K562 (cell line): ENCODE data around the gene ZNF554. TPM values are rescaled to one million over a fixed set of nuclear protein-coding genes. Genes with fewer than 3 reads are reported as not detected.

Source experiments
- BHLHE40 ChIP-seq: IDR thresholded peaks from 2 replicates; pipeline ENCODE4 v1.6.1; 2011; ENCODE audit warnings: low read length, improper control_type of control experiment
- CBFB ChIP-seq: sonication (generic); formaldehyde crosslinking; IDR thresholded peaks from 2 replicates; pipeline ENCODE4 v1.4.0; 2020; ENCODE audit warnings: mild to moderate bottlenecking, missing genetic modification reagents
- CREB3L1 ChIP-seq: fragments of 450-650 bp; IDR thresholded peaks from 2 replicates; pipeline ENCODE4 v1.6.1; 2014; ENCODE audit warnings: low read depth, mild to moderate bottlenecking, moderate library complexity, borderline replicate concordance
- DMBX1 ChIP-seq: fragments of 250-450 bp; sonication (Bioruptor Pico); IDR thresholded peaks from 2 replicates; pipeline ENCODE4 v1.8.0; 2022; ENCODE audit warnings: inconsistent platforms, mild to moderate bottlenecking, moderate library complexity, borderline replicate concordance
- E2F3 ChIP-seq: fragments of 250-450 bp; sonication (Bioruptor Pico); IDR thresholded peaks from 2 replicates; pipeline ENCODE4 v1.4.0; 2020; ENCODE audit warnings: mild to moderate bottlenecking
- KLF1 ChIP-seq: fragments of 450-650 bp; IDR thresholded peaks from 2 replicates; pipeline ENCODE4 v1.6.1; 2016; ENCODE audit warnings: missing genetic modification characterization, missing compliant biosample characterization
- NFXL1 ChIP-seq: fragments of 450-650 bp; formaldehyde crosslinking; IDR thresholded peaks from 2 replicates; pipeline ENCODE4 v1.4.0; 2021; ENCODE audit warnings: mild to moderate bottlenecking
- NONO ChIP-seq, 2 experiments: fragments of 200-400 bp in 1 of 2; fragments of 450-650 bp in 1 of 2; formaldehyde crosslinking in 1 of 2; IDR thresholded peaks; 2 replicates each; pipeline ENCODE4 v1.6.1; 2017; ENCODE audit warnings: low read depth in 2 of 2, mild to moderate bottlenecking in 2 of 2, moderate library complexity in 2 of 2, low read length in 1 of 2
- POU5F1 ChIP-seq: fragments of 150-350 bp; IDR thresholded peaks from 2 replicates; pipeline ENCODE4 v1.6.1; 2014; ENCODE audit warnings: borderline replicate concordance, low read length, low read depth, mild to moderate bottlenecking; ENCODE audit not compliant: partially characterized antibody
- RBM15 ChIP-seq: fragments of 200-400 bp; formaldehyde crosslinking; IDR thresholded peaks from 2 replicates; pipeline ENCODE4 v1.6.1; 2018; ENCODE audit warnings: mild to moderate bottlenecking, low read length, moderate library complexity; ENCODE audit not compliant: insufficient read depth
- SP1 ChIP-seq: sonication (generic); formaldehyde crosslinking; IDR thresholded peaks from 2 replicates; pipeline ENCODE4 v1.8.1; 2022; ENCODE audit warnings: mild to moderate bottlenecking, missing genetic modification reagents
- STAT6 ChIP-seq: sonication (generic); formaldehyde crosslinking; IDR thresholded peaks from 2 replicates; pipeline ENCODE4 v1.8.1; 2023; ENCODE audit warnings: mild to moderate bottlenecking, missing genetic modification reagents
- TCF7L2 ChIP-seq: fragments of 150-350 bp; IDR thresholded peaks from 2 replicates; pipeline ENCODE4 v1.6.1; 2016; ENCODE audit warnings: low read depth, mild to moderate bottlenecking, low read length, moderate library complexity
- TRIM28 ChIP-seq: fragments of 450-650 bp; IDR thresholded peaks from 2 replicates; pipeline ENCODE4 v1.6.1; 2017
- ZBTB2 ChIP-seq: fragments of 450-650 bp; IDR thresholded peaks from 2 replicates; pipeline ENCODE4 v1.6.1; 2016; ENCODE audit warnings: antibody characterized with exemption
- ZNF395 ChIP-seq: fragments of 200-800 bp; sonication (Bioruptor generic); IDR thresholded peaks from 2 replicates; pipeline ENCODE4 v1.6.1; 2017; ENCODE audit warnings: missing genetic modification characterization, missing compliant biosample characterization
- ZNF639 ChIP-seq, 2 experiments: fragments of 200-800 bp in 1 of 2; sonication (Bioruptor generic) in 1 of 2; sonication (generic) in 1 of 2; formaldehyde crosslinking in 1 of 2; IDR thresholded peaks in 1 of 2; conservative IDR thresholded peaks in 1 of 2; 2 replicates each; pipeline versions ENCODE4 v1.5.0 to v1.6.1; 2016 to 2020; ENCODE audit warnings: missing compliant biosample characterization in 1 of 2, missing genetic modification characterization in 1 of 2, missing genetic modification reagents in 1 of 2
- ZNF75A ChIP-seq: fragments of 450-650 bp; formaldehyde crosslinking; IDR thresholded peaks from 2 replicates; pipeline ENCODE4 v1.4.0; 2020; ENCODE audit warnings: mild to moderate bottlenecking
- polyA plus RNA-seq, 8 experiments: library from polyadenylated mRNA; depleted of rRNA in 4 of 8; stranded (reverse) in 5 of 8; unstranded in 3 of 8; fragments of >200 nt; fragmentation: Nextera tagmentation in 2 of 8; fragmentation: Illumina TruSeq in 1 of 8; extraction: Ambion mirVana in 2 of 8; extraction: Trizol in 1 of 8; gene quantifications; 2 replicates each; pipeline versions ENCODE4 v1.2.1 to v1.2.3, GENCODE V29; 2011 to 2014; ENCODE audit warnings: inconsistent platforms in 1 of 8, missing spikeins in 1 of 8
- total RNA-seq, 7 experiments: library from RNA; depleted of rRNA in 6 of 7; stranded (reverse); fragments of >200 nt in 6 of 7; fragmentation: Illumina TruSeq in 2 of 7; extraction: Trizol in 2 of 7; gene quantifications; 2 replicates each; pipeline versions ENCODE4 v1.2.1 to v1.2.3, GENCODE V29; 2011 to 2021; ENCODE audit warnings: low replicate concordance in 1 of 7

The ZNF554 gene
- total and polyA plus RNA-seq, 9 of the 15 experiments (the other 6 are each of a cell fraction or from before 2014, with no cell fraction given) = 0.07 to 1.8 (median 1.1) TPM

- peak; percentile 43; the same call in 1 of the 2 replicates for TF ChIP-seq NFXL1 (CRISPR knock-in tag)
- TF ChIP-seq ZNF395 = peak; percentile 96
- TF ChIP-seq RBM15 = no peak
- peak; percentile 85 for TF ChIP-seq ZBTB2
- TF ChIP-seq E2F3 (CRISPR knock-in tag) = peak; percentile 91
- peak; percentile 57 for TF ChIP-seq BHLHE40
- TF ChIP-seq SP1 = peak; percentile 93
- peak; percentile 96 for TF ChIP-seq CREB3L1
- TF ChIP-seq CBFB (CRISPR knock-in tag) = peak; percentile 92; the same call in 1 of the 2 replicates
- peak in 1 of 2 experiments; percentile 37; a peak in 1 of 4 replicates for TF ChIP-seq NONO (IDR thresholded peaks at IDR 0.05; ENCODE audit: low read depth in 2 of 2, low read length in 1 of 2)
- no peak for TF ChIP-seq TRIM28
- peak; percentile 16 for TF ChIP-seq POU5F1
- TF ChIP-seq ZNF639 (CRISPR knock-in tag; conservative IDR thresholded peaks at IDR 0.05 in 1 of 2, IDR thresholded peaks at IDR 0.05 in 1 of 2) = peak in 1 of 2 experiments; percentile 94; a peak in 2 of 4 replicates
- no peak for TF ChIP-seq TCF7L2
- TF ChIP-seq KLF1 (tag) = peak; percentile 25; the same call in 1 of the 2 replicates
- peak; percentile 37 for TF ChIP-seq STAT6
- no peak for TF ChIP-seq ZNF75A (CRISPR knock-in tag)
- TF ChIP-seq DMBX1 (CRISPR knock-in tag) = peak; percentile 85; the same call in 1 of the 2 replicates
Measured at GRCh38 chr19:2782936-2783780, 36.5 kb upstream of the ZNF554 start, which contains the start of gene SGTA (continued).
